Fibroblast of lung (primary cell): ENCODE data around the gene EMC8.

Experiments used
- CTCF ChIP-seq, 2 donors: IDR thresholded peaks in 1 of 2; conservative IDR thresholded peaks in 1 of 2; 1 replicate in 1 of 2; 2 replicates in 1 of 2; pipeline ENCODE4 v1.5.1; 2011 to 2012; ENCODE audit warnings: low read length in 2 of 2, control low read depth in 1 of 2, inconsistent platforms in 1 of 2, low read depth in 1 of 2, mild to moderate bottlenecking in 1 of 2
- EZH2 ChIP-seq: IDR thresholded peaks from 2 replicates; pipeline ENCODE4 v1.5.1; 2012; ENCODE audit warnings: low read length, control low read depth, mild to moderate bottlenecking; ENCODE audit errors: missing control alignments

- TF ChIP-seq CTCF (conservative IDR thresholded peaks at IDR 0.05 in 1 of 2, IDR thresholded peaks at IDR 0.05 in 1 of 2; ENCODE audit: low read depth in 1 of 2, low read length in 2 of 2) (no peak), EZH2 (no peak)
Observed at GRCh38 chr16:85754413-85754812, 44.9 kb downstream of the EMC8 start.
